HEK293T (cell line): Measurements from ENCODE around the gene RTRAF.

ENCODE experiments used
- ELF4 ChIP-seq: fragments of 450-650 bp; IDR thresholded peaks from 2 replicates; pipeline ENCODE4 v1.6.1; 2017; ENCODE audit warnings: antibody characterized with exemption
- FOXK2 ChIP-seq: fragments of 450-650 bp; IDR thresholded peaks from 2 replicates; pipeline ENCODE4 v1.6.1; 2016; ENCODE audit warnings: mild to moderate bottlenecking
- FOXM1 ChIP-seq: fragments of 450-650 bp; IDR thresholded peaks from 2 replicates; pipeline ENCODE4 v1.6.1; 2017; ENCODE audit warnings: mild to moderate bottlenecking, borderline replicate concordance
- SUZ12 ChIP-seq: fragments of 450-650 bp; IDR thresholded peaks from 2 replicates; pipeline ENCODE4 v1.6.1; 2016; ENCODE audit warnings: mild to moderate bottlenecking
- TARDBP ChIP-seq: fragments of 450-650 bp; IDR thresholded peaks from 2 replicates; pipeline ENCODE4 v1.6.1; 2016

GRCh38 chr14:51981218-51981854 is 8.0 kb upstream of the RTRAF start:
- no peak for TF ChIP-seq FOXM1
- no peak for TF ChIP-seq TARDBP
- TF ChIP-seq ELF4 = no peak
- no peak for TF ChIP-seq FOXK2
- no peak for TF ChIP-seq SUZ12
